Measurements from ENCODE around the gene HSPA1A. TPM values are rescaled to one million over a fixed set of nuclear protein-coding genes. Genes with fewer than 3 reads are reported as not detected.

Gene HSPA1A
- total and polyA plus RNA-seq, 12 donors: 48.5 to 261 (median 183) TPM

- 91 to 93% (median 92%) methylated on average over 12 to 15 of the region's 15 CpGs for WGBS, 4 donors
- Histone ChIP-seq H3K27me3 (no peaks in the 10 kb centered on the region), H3K9me3 (replicated peaks in 1 of 3) (no peaks in the 10 kb centered on the region), H3K4me1 (replicated peaks in 1 of 2) (no peaks in the 10 kb centered on the region), H3K27ac (no peak overlapping the region), H3K4me3 (no peak overlapping the region), H3K36me3 (replicated peaks in 1 of 2) (peaks cover 0 to 70% of the 10 kb centered on the region in 2 donors)
- intact Hi-C loops (cut with DNase I): no loop called here
- TF ChIP-seq POLR2A (IDR thresholded peaks at IDR 0.05) (no peak), CTCF (IDR thresholded peaks at IDR 0.05) (no peak)
- no peak for DNase-seq
Measured at GRCh38 chr6:31784098-31784925, 31.0 kb upstream of the HSPA1A start.

- Histone ChIP-seq H3K4me3 (no peak overlapping the region), H3K4me1 (replicated peaks in 1 of 2) (no peaks in the 10 kb centered on the region), H3K27me3 (no peaks in the 10 kb centered on the region), H3K36me3 (replicated peaks in 1 of 2) (peaks cover 0 to 62% of the 10 kb centered on the region in 2 donors), H3K27ac (no peak overlapping the region), H3K9me3 (replicated peaks in 1 of 3) (no peaks in the 10 kb centered on the region)
- TF ChIP-seq POLR2A (IDR thresholded peaks at IDR 0.05): no peak
- TF ChIP-seq CTCF (IDR thresholded peaks at IDR 0.05): no peak
- intact Hi-C loops (cut with DNase I): no loop called here
- no peak for DNase-seq
- WGBS, 4 donors: 90 to 94% (median 93%) methylated on average over 6 to 11 of the region's 11 CpGs
Measured at GRCh38 chr6:31785475-31785874, 29.9 kb upstream of the HSPA1A start.

GRCh38 chr6:31791324-31792089 lies 23.8 kb upstream of the HSPA1A start:
- H3K27ac ChIP-seq: no peak overlapping the region

More at GRCh38 chr6:31791324-31792089, 23.8 kb upstream of the HSPA1A start:
- peak in 4 of 7 donors; percentile 40 to 76 (median 60) for DNase-seq
- TF ChIP-seq POLR2A (IDR thresholded peaks at IDR 0.05) (no peak), CTCF (IDR thresholded peaks at IDR 0.05) (peak in 5 of 6 experiments; percentile 29 to 56 (median 46))
- 72 to 80% (median 76%) methylated on average over 12 of the region's 12 CpGs for WGBS, 4 donors
- peaks cover 0 to 25% of the 10 kb centered on the region in 2 donors for H3K36me3 ChIP-seq (replicated peaks in 1 of 2)
- no peaks in the 10 kb centered on the region for H3K9me3 ChIP-seq (replicated peaks in 1 of 3)
- H3K4me3 ChIP-seq: no peak overlapping the region
- H3K4me1 ChIP-seq (replicated peaks in 1 of 2): peaks cover 13 to 23% of the 10 kb centered on the region in 2 donors
- H3K27me3 ChIP-seq: no peaks in the 10 kb centered on the region
- intact Hi-C loops (cut with DNase I): no loop called here

All from adrenal gland (tissue), 12 donors.